Sigmoid colon (tissue), 7 donors: Measurements from ENCODE around the gene KRT16. TPM values are rescaled to one million over a fixed set of nuclear protein-coding genes. Genes with fewer than 3 reads are reported as not detected.
"Not testable (repeated sequence)": the region's sequence is repeated elsewhere in the genome, so short reads cannot be mapped to it uniquely, and the experiment has no call there.

Experiments used
- DNase-seq: peaks from one replicate; pipeline ENCODE4 v3.0.0-alpha.2; 2019
- H3K27ac ChIP-seq, 4 donors: fragments of 200-600 bp; sonication (generic); one replicate each; pipeline ENCODE4 v1.5.1; 2016 to 2019; ENCODE audit warnings: mild to moderate bottlenecking in 1 of 4
- H3K27me3 ChIP-seq, 3 donors: fragments of 200-600 bp; sonication (generic); one replicate each; pipeline ENCODE4 v1.5.1; 2019; ENCODE audit warnings: mild to moderate bottlenecking in 1 of 3
- H3K36me3 ChIP-seq, 4 donors: fragments of 200-600 bp; sonication (generic); one replicate each; pipeline ENCODE4 v1.5.1; 2016 to 2019
- H3K4me1 ChIP-seq, 4 donors: fragments of 200-600 bp; sonication (generic); one replicate each; pipeline ENCODE4 v1.5.1; 2017 to 2019
- H3K4me3 ChIP-seq, 4 donors: fragments of 200-600 bp; sonication (generic); one replicate each; pipeline ENCODE4 v1.5.1; 2017 to 2019; ENCODE audit warnings: mild to moderate bottlenecking in 2 of 4, moderate library complexity in 1 of 4
- H3K9me3 ChIP-seq, 4 donors: fragments of 200-600 bp in 3 of 4; sonication (generic) in 3 of 4; one replicate each; pipeline versions ENCODE4 v1.5.1 to v1.6.1; 2013 to 2019
- CTCF ChIP-seq, 4 experiments: fragments of 450-650 bp in 3 of 4; fragments of 200-600 bp in 1 of 4; IDR thresholded peaks; one replicate each; pipeline ENCODE4 v1.5.1; 2016 to 2019; ENCODE audit warnings: antibody characterized with exemption in 4 of 4, mild to moderate bottlenecking in 3 of 4, moderate library complexity in 2 of 4
- EP300 ChIP-seq, 4 donors: sonication (generic); formaldehyde crosslinking; IDR thresholded peaks; one replicate each; pipeline ENCODE4 v1.6.1; 2017; ENCODE audit warnings: antibody characterized with exemption in 4 of 4
- POLR2A ChIP-seq, 2 donors: fragments of 450-650 bp; IDR thresholded peaks; one replicate each; pipeline ENCODE4 v1.6.1; 2016; ENCODE audit warnings: antibody characterized with exemption in 2 of 2, mild to moderate bottlenecking in 2 of 2, moderate library complexity in 2 of 2
- POLR2AphosphoS5 ChIP-seq, 4 donors: sonication (generic); formaldehyde crosslinking; IDR thresholded peaks; one replicate each; pipeline ENCODE4 v1.6.1; 2017; ENCODE audit warnings: antibody characterized with exemption in 4 of 4
- WGBS, 2 donors: extraction: QIAGEN DNeasy Blood & Tissue Kit; methylation state at CpG; one replicate each; pipeline ENCODE4 v1.1.7; 2013; 5-methylcytosine and 5-hydroxymethylcytosine counted together
- intact Hi-C: fragments of 100-400 bp; cut with DNase I; formaldehyde crosslinking; loops from one replicate; pipeline ENCODE4 v1.15.1; 2023
- polyA plus RNA-seq, 3 donors: library from polyadenylated mRNA; stranded (reverse); fragments of 200-250 nt; gene quantifications; one replicate each; pipeline ENCODE4 v1.2.3, GENCODE V29; 2013
- total RNA-seq, 4 donors: library from RNA; depleted of rRNA; stranded (reverse); fragments of >200 nt; gene quantifications; one replicate each; pipeline ENCODE4 v1.1.0, GENCODE V29; 2016
- donor health status: healthy with polysubstance abuse.
- donor health status: Bipolar disorder and iron deficiency.
- donor health status: healthy.

KRT16 gene
- total RNA-seq (under 1 TPM in 1 of 4 donors, not detected in 3; 0.83 TPM), polyA plus RNA-seq (under 1 TPM in 2 of 3 donors, not detected in 1; 0.09 to 0.60 TPM)

GRCh38 chr17:41612376-41613160, at the start of gene KRT16:
TSS of gene KRT16 (minus strand) at chr17:41612767. CDS start at chr17:41612688, 79 bp downstream.
- H3K36me3 ChIP-seq, H3K27ac ChIP-seq, H3K4me1 ChIP-seq, H3K9me3 ChIP-seq, H3K4me3 ChIP-seq, intact Hi-C loops: not testable (repeated sequence)
- WGBS, 2 donors: 77 to 83% methylated on average over 31 of the region's 31 CpGs
- DNase-seq: peak; percentile 53
- peaks cover 0 to 13% (median 0%) of the 10 kb centered on the region in 3 donors for H3K27me3 ChIP-seq

GRCh38 chr17:41660221-41660711, 47.7 kb upstream of the KRT16 start:
- no peaks in the 10 kb centered on the region for H3K27me3 ChIP-seq
- 84 to 85% methylated on average over 8 of the region's 8 CpGs for WGBS, 2 donors
- H3K27ac ChIP-seq: no peak overlapping the region
- H3K4me3 ChIP-seq: no peak overlapping the region
- no peak for TF ChIP-seq CTCF (IDR thresholded peaks at IDR 0.05)
- no peak for TF ChIP-seq EP300 (IDR thresholded peaks at IDR 0.05)
- TF ChIP-seq POLR2A (IDR thresholded peaks at IDR 0.05): no peak
- TF ChIP-seq POLR2AphosphoS5 (IDR thresholded peaks at IDR 0.05): no peak
- no peak for DNase-seq
- H3K9me3 ChIP-seq: no peaks in the 10 kb centered on the region
- intact Hi-C loops: loop anchor here (5.0 to 10.0 kb wide), 4 partner anchors 858 to 1355 kb away; partner anchors contain the start of genes RARA and SMARCE1
- no peaks in the 10 kb centered on the region for H3K36me3 ChIP-seq
- peaks cover 0 to 4% (median 3%) of the 10 kb centered on the region in 4 donors for H3K4me1 ChIP-seq

GRCh38 chr17:41659427-41660212, 47.1 kb upstream of the KRT16 start:
- no peaks in the 10 kb centered on the region for H3K4me1 ChIP-seq
- TF ChIP-seq POLR2A (IDR thresholded peaks at IDR 0.05) (no peak), CTCF (IDR thresholded peaks at IDR 0.05) (no peak), POLR2AphosphoS5 (IDR thresholded peaks at IDR 0.05) (no peak), EP300 (IDR thresholded peaks at IDR 0.05) (no peak)
- no peaks in the 10 kb centered on the region for H3K36me3 ChIP-seq
- intact Hi-C loops: loop anchor here (5.0 to 10.0 kb wide), 4 partner anchors 857 to 1355 kb away; partner anchors contain the start of genes RARA and SMARCE1
- H3K9me3 ChIP-seq: no peaks in the 10 kb centered on the region
- H3K4me3 ChIP-seq: no peak overlapping the region
- H3K27ac ChIP-seq: no peak overlapping the region
- 80 to 82% methylated on average over 11 of the region's 11 CpGs for WGBS, 2 donors
- H3K27me3 ChIP-seq: no peaks in the 10 kb centered on the region
- no peak for DNase-seq

- no peaks in the 10 kb centered on the region for H3K9me3 ChIP-seq
- no peak for DNase-seq
- intact Hi-C loops: no loop called here
- no peak for TF ChIP-seq CTCF (IDR thresholded peaks at IDR 0.05)
- no peak for TF ChIP-seq POLR2A (IDR thresholded peaks at IDR 0.05)
- no peak for TF ChIP-seq EP300 (IDR thresholded peaks at IDR 0.05)
- no peak for TF ChIP-seq POLR2AphosphoS5 (IDR thresholded peaks at IDR 0.05)
- no peak overlapping the region for H3K27ac ChIP-seq
- H3K4me3 ChIP-seq: no peak overlapping the region
- WGBS, 2 donors: 76 to 81% methylated on average over 5 of the region's 5 CpGs
- no peaks in the 10 kb centered on the region for H3K4me1 ChIP-seq
- no peaks in the 10 kb centered on the region for H3K36me3 ChIP-seq
- no peaks in the 10 kb centered on the region for H3K27me3 ChIP-seq
These were observed 46.3 kb upstream of the KRT16 start for GRCh38 chr17:41658846-41659245.

- DNase-seq: no peak
- Histone ChIP-seq H3K4me3 (no peak overlapping the region), H3K4me1 (no peaks in the 10 kb centered on the region), H3K9me3 (no peaks in the 10 kb centered on the region), H3K36me3 (no peaks in the 10 kb centered on the region), H3K27me3 (no peaks in the 10 kb centered on the region), H3K27ac (no peak overlapping the region)
- no peak for TF ChIP-seq POLR2A (IDR thresholded peaks at IDR 0.05)
- no peak for TF ChIP-seq CTCF (IDR thresholded peaks at IDR 0.05)
- TF ChIP-seq EP300 (IDR thresholded peaks at IDR 0.05): no peak
- no peak for TF ChIP-seq POLR2AphosphoS5 (IDR thresholded peaks at IDR 0.05)
- 78 to 89% methylated on average over 12 of the region's 12 CpGs for WGBS, 2 donors
- intact Hi-C loops: no loop called here
These were observed 45.4 kb upstream of the KRT16 start for GRCh38 chr17:41657936-41658335.
